GM21786 (cell line): Measurements from ENCODE around the gene IMPA2.
"Not testable (repeated sequence)": the region's sequence is repeated elsewhere in the genome, so short reads cannot be mapped to it uniquely, and the experiment has no call there.

Experiments
- ATAC-seq: cut with Tn5 transposase; IDR thresholded peaks from one replicate; pipeline ENCODE4 v1.9.1; 2021; ENCODE audit not compliant: unreplicated experiment

Gene IMPA2

DNA sequence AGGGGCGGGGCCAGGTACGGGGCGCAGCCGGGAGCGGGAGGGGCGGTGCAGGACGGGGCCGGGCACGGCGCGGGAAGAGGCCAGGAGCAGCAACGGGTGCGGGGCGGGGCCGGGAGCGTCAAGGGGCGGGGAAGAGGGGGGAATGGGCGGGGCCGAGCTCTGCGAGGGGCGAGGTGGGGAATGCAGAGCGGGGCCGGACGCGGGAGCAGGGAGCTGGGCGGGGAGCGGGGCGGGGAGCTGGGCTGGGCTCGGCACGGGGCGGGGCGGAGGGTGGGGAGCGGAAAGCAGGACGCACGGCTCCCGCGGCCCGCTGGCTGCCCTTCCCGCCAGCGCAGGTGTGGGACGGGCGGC is at the start of gene IMPA2:
IMPA2 (plus strand) TSS at position 316 of the 351 bp plus-strand sequence. CDS start 163 bp downstream, outside the sequence.
- ATAC-seq: peak; percentile 30

- ATAC-seq: no peak
These were observed 48.9 kb upstream of the IMPA2 start for GRCh38 chr18:11932393-11932792.

DNA sequence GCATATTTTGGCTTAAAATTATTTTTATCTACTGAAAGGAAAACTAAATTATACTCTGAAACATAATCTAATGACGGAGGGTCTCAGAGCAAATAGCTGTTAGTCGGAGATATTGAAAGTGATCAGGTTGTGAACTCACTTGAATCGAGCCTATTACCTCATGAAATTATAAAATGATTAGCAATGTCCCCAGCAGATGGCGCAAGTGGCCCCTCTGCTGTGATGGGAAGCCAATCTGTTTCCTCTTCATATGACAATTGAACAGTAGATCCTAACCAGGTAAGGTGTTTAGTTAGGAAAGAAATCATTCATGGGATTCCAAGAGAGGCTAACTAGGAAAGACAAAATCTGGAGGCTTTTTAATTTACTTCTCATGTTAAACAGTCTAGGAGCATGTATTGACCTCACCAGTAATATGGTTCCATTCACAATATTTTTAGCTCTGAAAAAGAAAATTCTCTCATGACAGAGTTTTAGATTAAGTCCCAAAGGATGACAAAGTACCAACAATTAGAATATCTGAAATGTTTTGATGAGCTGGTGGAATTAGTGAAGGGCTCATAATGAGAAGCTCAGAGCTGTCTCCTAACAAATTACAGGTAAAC is 43.3 kb upstream of the IMPA2 start:
- peak; percentile 48 for ATAC-seq

- ATAC-seq: no peak
These were observed 40.4 kb upstream of the IMPA2 start for GRCh38 chr18:11940956-11941355.

GRCh38 chr18:11943551-11943950 is 37.8 kb upstream of the IMPA2 start:
- no peak for ATAC-seq

DNA sequence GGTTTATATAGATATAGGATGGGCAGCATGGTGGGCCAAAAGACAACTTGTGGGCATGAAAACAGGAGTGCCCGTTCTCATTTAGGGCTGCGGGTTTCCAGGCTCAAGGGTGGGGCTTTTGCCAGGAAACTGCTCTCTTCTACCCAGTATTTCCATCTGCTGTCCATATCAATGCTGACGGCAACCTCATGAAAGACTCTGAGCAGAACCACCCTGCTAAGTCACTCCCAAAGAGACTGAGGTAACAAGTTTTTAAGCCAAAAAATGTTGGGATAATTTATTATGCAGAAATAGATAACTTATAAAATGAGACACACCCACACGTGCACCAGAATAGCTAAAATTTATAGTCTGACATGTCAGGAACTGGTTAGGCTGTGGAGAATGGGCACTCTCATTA is 37.1 kb upstream of the IMPA2 start:
- ATAC-seq: no peak

- no peak for ATAC-seq
These were observed 36.5 kb upstream of the IMPA2 start for GRCh38 chr18:11944786-11945185.

DNA sequence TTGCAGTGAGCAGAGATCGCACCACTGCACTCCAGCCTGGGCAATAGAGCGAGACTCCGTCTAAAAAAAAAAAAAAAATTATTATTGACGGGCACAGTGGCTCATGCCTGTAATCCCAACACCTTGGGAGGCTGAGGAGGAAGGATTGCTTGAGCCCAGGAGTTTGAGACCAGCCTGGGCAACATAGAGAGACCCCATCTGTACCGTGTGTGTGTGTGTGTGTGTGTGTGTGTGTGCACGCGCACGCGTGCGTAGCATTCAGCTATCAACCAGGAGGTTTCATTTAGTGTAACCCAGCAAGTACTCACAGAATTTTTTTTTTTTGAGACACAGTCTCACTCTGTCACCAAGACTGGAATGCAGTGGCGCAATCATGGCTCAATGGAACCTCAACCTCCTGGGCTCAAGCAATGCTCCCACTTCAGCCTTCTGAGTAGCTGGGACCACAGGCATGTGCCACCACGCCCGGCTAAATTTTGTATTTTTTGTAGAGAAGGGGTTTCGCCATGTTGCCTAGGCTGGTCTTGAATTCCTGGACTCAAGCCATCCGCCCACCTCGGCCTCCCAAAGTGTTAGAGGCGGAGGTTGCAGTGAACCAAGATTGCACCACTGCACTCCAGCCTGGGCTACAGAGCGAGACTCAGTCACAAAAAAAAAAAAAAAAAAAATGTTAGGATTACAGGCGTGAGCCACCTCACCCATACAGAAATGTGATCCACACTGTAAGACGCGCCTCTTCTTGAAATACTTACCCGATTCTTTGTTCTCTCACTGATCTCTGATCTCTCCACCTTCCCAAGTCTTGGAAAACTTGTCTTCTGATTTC is 35.3 kb upstream of the IMPA2 start:
- not testable (repeated sequence) for ATAC-seq

- no peak for ATAC-seq
These were observed 34.6 kb upstream of the IMPA2 start for GRCh38 chr18:11946756-11947155.

- peak; percentile 95 for ATAC-seq
These were observed 33.8 kb upstream of the IMPA2 start for GRCh38 chr18:11947214-11948191.

DNA sequence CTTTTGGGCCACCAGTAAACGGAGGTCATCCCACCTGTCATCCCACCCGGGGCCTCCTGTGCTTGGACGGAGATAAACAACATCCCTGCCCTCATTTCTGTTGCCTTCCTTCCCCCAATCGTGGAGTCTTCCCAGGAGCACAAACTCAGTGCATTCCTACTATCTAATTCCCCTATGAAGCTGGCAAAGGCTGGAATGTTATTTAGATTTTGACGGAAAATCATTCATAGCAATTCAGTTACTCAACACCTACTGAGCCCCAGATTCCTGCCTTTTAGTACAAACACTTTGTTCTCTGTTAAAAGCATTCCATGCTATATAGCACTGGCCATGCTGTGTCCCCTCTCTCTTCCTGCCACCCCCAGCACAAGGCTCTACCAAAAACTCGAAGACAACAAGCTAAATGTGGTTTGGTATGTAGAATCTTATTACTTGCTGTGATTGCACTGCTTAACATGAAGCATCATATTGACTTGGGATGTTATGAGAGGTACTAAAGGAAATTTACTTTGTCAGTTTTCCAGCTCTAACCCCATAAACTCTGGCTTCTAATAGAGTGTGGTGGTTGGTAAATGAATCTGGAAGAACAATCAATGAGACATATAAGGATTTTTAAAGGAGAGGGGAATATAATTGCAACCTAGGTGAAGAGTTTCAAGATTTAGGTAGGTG is 32.3 kb upstream of the IMPA2 start:
- no peak for ATAC-seq

DNA sequence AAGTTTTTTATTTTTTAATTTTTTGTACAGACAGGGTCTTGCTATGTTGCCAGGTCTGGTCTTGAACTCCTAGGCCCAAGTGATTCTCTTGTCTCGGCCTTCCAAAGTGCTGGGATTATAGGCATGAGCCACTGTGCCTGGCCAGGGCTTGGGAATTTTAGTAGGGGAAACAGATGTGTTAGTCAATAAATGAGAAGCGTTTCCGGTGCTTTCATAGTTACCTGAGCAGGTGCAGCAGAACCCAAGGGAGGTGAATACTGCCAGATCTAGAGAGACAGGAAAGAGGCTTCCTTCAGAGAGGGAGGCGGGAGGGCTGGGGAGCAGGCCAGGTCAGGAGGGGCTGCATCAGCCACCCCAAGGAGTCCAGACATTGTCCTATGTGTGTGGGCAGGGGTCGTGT is 30.5 kb upstream of the IMPA2 start:
- no peak for ATAC-seq

- ATAC-seq: no peak
These were observed 29.9 kb upstream of the IMPA2 start for GRCh38 chr18:11951390-11951851.

GRCh38 chr18:11953113-11953512 is 28.2 kb upstream of the IMPA2 start:
- ATAC-seq: no peak

GRCh38 chr18:11955239-11956029 is 25.9 kb upstream of the IMPA2 start:
- no peak for ATAC-seq

DNA sequence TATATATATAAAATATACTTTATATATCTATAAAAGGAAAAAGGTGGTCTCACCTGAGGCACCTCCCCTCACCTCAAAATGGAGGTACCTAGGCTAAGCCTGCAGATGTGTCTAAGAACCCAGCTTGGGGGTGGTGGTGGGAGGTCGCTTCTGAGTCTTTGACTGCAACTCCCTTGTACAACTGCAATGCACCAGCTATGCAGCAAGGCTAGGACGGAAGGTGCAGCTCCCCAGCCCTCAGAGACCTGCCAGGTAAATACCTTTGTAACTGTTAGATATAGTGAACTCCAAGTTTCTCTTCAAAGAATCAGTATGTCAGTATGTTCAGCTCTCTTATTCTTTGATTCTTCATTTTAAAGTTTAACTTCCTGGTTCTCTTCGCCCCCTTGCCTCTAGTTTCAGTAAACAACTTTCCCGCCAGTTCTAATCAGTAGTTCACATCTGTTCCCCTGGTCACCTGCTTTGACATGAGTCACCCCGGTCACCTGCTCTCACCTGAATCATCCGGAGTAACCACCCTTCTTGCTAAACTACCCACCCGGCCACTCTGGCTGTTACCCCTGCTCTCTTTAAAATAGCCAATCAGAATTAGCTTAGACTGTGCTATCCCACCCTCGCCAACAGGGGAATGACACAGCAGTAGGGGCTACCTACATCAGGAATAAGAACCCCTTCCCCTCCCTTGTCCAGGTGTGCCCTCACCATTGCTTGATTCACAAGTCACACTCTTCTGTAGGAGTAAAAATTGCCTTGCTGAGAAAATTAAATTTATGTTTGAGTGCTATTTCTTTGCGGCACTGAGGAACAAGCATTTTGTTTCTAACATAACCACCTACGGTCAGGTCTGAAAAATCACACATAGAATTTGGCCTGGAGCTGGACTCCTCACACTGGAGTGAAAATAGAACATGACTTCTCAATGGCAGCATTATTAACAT is 24.7 kb upstream of the IMPA2 start:
- ATAC-seq: no peak

GRCh38 chr18:11957636-11958035 is 23.7 kb upstream of the IMPA2 start:
- no peak for ATAC-seq

DNA sequence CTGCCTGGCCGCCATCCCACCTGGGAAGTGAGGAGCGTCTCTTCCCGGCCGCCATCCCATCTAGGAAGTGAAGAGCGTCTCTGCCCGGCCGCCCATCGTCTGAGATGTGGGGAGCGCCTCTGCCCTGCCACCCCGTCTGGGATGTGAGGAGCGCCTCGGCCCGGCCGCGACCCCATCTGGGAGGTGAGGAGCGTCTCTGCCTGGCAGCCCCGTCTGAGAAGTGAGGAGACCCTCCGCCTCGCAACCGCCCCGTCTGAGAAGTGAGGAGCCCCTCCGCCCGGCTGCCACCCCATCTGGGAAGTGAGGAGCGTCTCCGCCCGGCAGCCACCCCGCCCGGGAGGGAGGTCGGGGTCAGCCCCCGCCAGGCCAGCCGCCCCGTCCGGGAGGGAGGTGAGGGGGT is 21.7 kb upstream of the IMPA2 start:
- ATAC-seq: not testable (repeated sequence)
